GM18526 (cell line): ENCODE measurements around the gene CHRNA1.

ENCODE experiments used
- POLR2A ChIP-seq: IDR thresholded peaks from 3 replicates; pipeline ENCODE4 v1.6.1; 2011; ENCODE audit not compliant: insufficient read length; ENCODE audit errors: extremely low read depth

The CHRNA1 gene

DNA sequence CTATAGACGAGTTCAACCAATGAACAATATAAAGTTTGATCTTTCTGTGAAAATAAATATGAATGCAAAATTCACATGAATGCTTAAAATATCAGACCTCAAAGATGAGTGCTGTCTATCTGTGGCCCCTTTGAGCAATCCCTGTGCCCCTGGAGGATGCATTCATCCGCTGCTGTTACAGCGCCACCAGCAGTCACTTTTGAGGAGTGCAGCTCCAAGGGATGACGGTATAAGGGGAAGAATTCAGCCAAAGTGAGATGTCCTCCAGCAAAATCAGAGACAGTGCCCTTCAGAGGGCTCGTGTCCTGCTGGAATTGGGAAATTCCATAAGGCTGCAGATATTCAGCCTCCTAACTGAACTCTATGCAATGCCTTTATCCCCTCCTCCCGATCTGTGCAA lies 12.0 kb upstream of the CHRNA1 start:
- no peak for TF ChIP-seq POLR2A

DNA sequence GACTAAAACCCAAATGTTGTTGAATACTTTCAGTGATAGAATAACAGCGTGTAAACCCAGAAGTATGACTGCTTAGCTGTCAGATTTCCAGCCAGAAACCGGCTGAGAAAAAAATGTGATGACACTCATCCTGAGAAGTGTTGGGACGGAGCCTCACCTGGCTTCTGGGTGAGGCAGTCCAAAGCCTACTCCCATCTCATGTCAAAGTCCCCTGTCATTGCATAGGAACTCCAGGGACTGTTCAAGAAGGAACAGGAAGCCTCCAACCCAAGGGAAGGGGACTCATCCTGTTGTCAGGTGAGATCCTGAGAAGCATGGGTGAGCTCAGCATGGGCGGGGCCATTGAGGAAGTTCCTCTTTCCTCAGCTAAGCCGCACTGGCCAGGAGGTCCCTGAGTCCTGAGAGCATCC lies 11.3 kb upstream of the CHRNA1 start:
- no peak for TF ChIP-seq POLR2A

DNA sequence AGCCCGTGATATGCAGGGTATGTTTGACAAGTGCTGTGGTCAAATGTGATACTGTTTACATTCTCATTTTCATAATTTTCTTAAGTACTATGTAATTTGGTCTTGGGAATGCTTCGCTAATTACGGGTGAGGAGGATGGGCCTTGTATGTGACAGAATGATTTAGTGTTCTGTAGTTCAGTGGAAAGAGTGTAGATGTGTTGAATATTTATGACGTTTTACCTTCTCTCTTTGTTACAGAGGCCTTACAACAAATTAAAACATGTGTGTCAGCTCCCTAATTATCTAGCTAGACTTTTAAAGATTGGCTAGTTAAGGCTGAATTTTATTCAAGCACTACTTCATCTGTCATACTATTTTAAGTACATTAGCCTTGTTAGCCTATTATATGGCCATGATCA lies 10.6 kb upstream of the CHRNA1 start:
- TF ChIP-seq POLR2A, result no peak

DNA sequence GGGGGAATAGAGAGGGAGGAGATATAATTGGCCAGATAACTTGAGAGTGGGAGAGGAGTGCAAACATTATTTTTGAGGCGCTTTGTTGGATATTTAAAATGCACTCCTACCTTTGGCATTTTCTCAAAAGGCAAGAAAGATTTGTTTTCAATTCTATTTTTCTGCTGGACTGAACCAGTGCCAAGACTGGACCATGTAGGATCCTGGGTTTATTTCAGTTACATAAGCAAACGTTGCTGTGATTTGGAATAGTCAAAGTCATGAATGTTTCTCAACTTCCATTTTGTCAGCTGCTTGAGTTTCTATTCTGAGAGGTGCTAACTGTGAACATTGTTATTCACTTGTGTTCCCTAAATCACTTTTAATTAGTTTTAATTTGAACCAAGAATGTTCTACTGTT lies 8.9 kb upstream of the CHRNA1 start:
- TF ChIP-seq POLR2A, result no peak

DNA sequence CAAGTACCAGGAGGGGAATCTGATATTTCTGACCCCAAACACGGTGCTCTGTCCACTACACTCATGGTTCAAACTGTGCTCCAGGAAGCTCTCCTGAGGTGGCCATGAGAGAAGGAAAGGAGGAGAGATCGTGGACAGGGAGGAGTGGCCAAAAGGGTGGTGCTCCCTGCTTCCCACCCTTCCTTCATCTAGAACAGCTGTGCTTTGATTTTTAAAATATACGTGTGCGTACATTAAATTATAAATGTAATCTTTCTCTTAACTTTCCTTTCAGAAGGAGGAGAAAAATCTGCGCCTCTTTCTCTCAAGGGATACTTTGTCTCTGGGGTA lies 8.2 kb upstream of the CHRNA1 start:
- no peak for TF ChIP-seq POLR2A

DNA sequence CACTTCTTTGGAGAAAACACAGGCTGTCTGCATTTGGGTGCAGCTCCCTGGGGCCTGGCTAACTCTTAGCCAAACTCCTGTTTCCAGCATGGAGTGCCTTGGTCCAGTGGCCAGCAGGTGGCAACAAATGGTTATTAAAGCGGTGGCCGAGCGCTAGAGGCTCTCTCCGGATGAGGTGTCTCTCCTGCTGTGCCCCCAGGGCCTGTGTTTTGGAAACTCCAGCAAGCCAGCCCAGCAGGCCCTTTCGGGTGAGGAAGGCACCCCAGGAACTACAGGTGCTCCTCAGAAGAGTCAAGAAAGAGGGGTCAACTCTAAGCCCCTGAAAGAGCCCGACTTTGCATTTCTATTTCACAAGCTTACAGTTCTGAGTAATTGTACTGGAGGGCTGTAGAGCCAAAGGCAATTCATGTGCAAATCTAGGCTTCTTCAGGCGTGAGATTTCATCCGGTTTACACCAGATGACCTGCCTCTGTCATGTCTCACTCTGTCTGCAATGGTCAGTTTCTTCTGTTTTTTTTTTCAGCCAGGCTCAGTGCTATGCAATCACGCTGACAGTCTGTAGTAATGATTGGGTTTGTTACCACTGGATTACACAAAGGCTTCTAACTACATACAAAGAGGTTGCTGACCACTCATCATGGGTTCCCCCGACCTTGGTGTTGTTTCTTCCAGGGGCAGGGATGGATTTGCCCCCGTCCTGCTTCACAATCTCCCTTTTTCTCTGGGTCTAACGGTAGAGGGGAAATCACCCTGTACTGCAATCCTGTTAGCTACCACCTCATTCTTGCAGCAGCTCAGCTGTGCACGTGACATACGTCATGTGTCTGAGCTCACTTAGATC lies 7.6 kb upstream of the CHRNA1 start:
- no peak for TF ChIP-seq POLR2A

DNA sequence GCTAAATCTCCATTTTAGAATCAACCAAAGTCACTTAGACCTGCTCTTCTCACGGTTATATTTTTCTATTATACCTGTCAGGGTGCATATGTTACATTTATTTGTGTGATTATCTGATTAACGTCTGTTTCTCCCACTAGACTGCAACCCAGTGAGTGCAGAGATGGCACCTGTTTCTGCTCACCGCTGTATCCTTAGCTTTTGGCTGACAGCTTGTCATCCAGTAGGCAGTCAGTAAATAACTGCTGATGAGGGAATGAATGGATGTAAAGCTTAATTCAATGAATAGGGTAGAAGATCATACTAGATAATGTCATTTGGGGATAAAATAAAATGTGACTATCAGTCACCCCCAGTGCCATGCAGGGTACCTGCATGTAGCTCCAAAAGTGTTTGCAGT lies 6.9 kb upstream of the CHRNA1 start:
- TF ChIP-seq POLR2A, result no peak

DNA sequence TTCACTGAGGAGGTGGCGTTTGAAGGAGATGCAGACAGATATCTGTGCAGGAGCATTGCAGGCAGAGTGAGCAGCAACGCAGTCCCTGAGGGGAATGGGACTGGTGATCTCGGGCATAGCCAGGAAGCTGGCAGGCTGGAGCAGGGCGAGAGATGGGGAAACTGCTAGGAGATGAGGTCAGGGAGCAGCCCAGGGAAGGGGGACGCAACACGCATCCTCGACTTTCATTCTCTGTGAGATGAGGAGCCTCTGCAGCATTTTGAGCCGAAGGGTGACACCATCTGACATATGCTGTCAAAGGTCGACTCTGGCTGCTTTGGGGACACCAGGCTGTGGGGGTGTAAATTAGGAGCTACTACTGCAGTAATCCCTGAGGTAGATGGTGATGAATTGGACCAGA lies 4.3 kb upstream of the CHRNA1 start:
- no peak for TF ChIP-seq POLR2A

DNA sequence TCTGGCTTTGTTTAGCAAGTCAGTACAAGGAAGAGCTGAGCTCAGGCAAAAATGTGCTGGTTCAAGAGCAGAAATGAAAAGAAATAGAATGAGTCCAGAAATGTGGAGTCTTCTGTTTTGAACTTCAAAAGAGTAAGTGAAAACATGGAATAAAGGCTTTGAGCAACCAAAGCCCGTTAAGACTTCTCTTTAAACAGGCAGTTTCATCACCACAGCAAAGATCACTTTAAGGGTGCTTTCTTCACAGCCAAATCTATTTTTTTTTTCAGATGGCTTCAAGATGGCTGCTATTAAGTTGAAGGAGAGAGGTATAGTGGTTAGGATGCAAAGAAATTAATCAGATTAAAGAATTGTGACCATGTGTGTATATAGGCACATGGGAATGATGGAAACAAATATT lies 2.0 kb upstream of the CHRNA1 start:
- no peak for TF ChIP-seq POLR2A

DNA sequence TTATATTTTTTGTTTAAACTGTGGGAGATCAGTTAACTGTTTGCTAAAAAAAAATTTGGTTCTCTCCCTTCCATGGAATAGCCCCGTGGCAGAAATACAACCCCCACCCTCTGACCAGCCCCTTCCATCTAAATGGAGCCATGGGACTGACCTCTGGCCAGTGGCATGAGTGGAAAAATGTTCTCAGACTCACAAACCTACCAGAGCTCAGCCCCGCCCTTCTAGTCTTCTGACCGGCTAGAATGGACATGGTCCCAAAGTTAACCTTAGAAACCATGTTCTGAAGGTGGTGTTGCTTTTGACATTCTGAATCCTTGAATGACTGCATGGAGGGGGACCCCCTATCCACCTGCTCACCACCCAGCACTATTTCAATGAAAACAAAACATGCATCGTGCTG lies 1.3 kb upstream of the CHRNA1 start:
- no peak for TF ChIP-seq POLR2A

DNA sequence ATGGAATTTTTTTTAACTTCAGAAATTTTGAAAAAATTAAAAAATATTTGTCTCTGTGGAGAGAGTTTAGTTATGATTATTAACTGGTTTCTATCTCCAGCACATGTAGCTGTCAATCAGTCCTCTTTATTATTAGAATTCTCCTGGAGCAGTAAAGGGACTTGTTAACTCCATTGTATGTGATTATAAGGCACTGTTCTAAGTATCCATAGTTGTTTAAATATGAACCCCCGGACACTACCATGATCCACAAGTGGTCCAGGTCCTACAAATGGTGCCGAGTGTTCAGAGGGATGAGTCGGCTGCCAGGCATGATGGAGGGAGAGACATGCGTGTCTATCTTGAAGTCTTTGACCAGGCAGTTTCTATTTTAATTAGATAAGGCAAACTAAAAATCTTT lies 492 bp downstream of the CHRNA1 start:
- TF ChIP-seq POLR2A, result no peak

DNA sequence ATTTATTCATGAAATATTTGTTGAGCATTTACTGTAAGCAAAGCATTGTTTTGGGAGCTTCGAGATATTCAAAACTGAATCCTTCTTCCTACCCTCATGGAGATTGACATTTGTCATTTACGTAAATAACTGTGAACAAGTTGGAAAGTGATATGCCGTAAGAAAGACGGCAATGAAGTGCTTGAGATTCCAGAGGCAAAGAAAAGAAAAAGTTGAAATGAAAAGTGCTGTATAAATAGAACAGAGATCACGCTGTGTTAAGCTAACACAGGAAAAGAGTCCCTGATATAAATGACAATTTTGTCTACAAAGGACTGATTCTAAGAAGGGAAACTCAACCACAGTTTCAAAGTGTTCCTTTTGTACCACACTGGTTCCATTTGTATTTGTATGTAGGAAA lies 1.8 kb downstream of the CHRNA1 start:
- no peak for TF ChIP-seq POLR2A

DNA sequence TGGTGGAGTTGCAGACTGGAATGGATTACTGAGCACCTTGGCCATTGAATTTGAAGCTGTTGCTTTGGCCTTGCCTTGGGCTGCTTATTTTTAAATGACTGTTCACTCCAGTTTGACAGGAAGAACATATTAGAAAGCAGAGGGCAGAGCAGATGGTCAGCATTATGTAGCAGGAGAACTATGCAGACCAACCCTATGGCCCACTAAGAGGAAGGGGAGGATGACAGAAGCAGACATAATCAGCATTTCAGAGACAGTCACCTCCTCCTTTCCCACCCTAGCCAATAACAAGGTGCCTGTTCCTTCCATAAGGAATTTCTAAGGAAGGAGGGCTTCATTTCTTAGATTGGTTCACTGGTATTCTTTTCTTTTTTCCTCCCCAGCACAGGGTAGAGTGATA lies 2.4 kb downstream of the CHRNA1 start:
- no peak for TF ChIP-seq POLR2A

DNA sequence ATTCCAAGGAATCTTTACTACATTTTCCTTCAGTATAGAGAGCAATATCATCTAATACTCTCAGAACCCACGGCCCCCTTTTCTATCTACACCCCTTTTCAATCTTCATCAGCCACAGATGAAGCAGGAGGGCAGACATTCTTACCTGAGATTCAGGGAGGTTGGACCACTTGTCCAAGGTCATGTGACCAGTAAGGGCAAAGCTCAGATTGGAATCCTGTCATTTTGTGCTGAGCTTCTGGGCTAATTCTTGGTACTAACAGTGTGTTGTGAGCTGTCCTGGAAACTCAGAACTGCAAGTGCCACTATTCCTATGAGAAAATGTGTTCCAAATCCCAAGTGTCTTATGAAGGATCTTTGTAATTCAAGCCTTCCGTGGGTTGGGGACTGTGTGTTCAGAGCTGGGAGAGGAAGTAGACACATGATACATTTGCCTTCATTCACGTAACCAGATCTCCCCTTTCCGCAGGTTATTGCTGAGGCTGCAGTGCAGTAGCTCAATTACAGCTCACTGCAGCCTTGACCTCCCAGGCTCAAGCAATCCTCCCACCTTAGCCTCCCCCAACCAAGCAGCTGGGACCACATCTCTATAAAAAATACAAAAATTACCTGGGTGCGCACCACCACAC lies 3.3 kb downstream of the CHRNA1 start:
- no peak for TF ChIP-seq POLR2A

DNA sequence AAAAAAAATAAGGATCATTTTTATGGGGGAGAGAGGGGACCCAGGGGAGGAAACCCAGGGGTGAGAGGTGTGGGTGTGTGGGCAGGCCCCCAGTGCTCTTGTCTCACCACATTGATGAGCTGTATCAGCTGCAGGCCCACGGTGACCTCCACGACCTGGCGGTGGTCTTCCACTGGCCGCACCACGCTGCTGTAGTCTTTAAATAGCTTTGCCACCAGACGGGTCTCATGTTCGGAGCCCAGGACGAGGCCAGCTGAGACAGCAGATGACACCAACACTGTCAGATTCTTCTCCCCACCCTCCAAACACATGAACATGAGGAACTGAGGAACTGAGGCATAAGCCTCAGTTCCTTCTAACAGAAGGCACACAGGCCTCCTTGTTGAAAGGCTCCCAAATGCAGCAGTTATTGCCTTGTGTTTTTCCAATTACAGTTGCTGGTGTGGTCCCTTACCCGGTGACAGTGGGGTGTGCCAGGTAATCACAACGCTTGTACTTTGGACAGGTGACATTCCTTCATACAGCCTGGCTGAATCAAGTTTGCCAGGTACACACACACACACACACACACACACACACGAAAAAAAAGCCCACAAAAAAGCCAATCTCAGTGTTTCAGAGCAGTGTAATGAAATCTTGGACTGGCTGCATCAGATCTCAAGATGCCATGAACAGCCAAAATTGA lies 4.7 kb downstream of the CHRNA1 start:
- no peak for TF ChIP-seq POLR2A

DNA sequence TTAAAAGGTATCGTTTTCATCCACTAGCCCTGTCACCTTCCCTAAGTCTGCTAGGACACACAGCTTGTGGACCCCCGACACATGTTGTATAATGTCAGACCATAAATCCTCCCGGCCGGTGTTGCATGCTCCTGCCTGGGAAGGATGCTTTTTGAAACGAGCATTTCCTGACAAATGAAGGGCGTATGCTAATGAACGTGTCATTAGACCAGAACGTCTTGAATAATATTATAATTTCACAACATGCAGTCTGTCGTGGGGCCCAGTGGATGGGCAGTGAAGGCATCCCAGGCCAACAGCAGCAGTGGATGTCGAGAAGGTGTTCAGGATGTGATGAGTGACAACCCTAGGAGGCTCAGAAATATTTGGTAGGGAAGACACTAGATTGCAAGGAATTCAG lies 7.5 kb downstream of the CHRNA1 start:
- TF ChIP-seq POLR2A, result no peak

DNA sequence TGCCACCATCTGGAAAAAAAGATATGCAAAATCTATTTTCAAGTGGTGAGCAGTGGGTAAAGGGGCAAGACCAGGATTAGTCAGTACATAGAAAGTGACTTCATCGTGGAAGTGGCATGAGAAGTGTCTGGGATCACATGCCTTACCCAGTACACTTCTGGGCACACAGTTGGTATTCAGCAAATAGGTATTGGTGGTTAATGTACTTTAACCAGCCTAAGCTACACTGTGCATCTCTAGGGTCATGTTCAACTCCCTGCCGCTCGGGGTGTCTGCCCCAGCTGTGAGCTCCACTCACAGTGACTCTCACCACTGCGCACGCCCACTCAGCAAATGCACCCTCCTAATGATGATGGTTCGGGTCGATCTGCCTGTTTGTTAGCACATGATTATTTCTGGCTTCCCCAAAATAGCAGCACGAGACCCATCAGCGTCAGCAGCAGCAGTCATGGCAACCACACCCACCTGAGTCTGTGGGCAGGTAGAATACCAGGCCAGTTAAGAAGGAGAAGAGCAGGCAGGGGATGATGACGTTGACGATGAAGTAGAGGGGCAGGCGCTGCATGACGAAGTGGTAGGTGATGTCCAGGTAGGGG lies 11.1 kb downstream of the CHRNA1 start:
- TF ChIP-seq POLR2A, result no peak
